GM10266 (cell line): ENCODE results near the gene MICA.
"Not testable (repeated sequence)": the region's sequence is repeated elsewhere in the genome, so short reads cannot be mapped to it uniquely, and the experiment has no call there.

Experiments
- DNase-seq: peaks from one replicate; pipeline ENCODE4 v3.0.0; 2012; ENCODE audit errors: extremely low spot score
- TF ChIP-seq, protein P1 (sequence below): IDR thresholded peaks from 2 replicates; pipeline ENCODE4 v1.5.1; 2012; ENCODE audit warnings: mild to moderate bottlenecking, low read depth; ENCODE audit not compliant: control insufficient read depth, insufficient read depth; ENCODE audit errors: missing control alignments

Gene MICA

GRCh38 chr6:31395832-31396231 is 7.6 kb upstream of the MICA start:
- TF ChIP-seq, protein P1, sequence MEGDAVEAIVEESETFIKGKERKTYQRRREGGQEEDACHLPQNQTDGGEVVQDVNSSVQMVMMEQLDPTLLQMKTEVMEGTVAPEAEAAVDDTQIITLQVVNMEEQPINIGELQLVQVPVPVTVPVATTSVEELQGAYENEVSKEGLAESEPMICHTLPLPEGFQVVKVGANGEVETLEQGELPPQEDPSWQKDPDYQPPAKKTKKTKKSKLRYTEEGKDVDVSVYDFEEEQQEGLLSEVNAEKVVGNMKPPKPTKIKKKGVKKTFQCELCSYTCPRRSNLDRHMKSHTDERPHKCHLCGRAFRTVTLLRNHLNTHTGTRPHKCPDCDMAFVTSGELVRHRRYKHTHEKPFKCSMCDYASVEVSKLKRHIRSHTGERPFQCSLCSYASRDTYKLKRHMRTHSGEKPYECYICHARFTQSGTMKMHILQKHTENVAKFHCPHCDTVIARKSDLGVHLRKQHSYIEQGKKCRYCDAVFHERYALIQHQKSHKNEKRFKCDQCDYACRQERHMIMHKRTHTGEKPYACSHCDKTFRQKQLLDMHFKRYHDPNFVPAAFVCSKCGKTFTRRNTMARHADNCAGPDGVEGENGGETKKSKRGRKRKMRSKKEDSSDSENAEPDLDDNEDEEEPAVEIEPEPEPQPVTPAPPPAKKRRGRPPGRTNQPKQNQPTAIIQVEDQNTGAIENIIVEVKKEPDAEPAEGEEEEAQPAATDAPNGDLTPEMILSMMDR: no peak
- no peak for DNase-seq

DNA sequence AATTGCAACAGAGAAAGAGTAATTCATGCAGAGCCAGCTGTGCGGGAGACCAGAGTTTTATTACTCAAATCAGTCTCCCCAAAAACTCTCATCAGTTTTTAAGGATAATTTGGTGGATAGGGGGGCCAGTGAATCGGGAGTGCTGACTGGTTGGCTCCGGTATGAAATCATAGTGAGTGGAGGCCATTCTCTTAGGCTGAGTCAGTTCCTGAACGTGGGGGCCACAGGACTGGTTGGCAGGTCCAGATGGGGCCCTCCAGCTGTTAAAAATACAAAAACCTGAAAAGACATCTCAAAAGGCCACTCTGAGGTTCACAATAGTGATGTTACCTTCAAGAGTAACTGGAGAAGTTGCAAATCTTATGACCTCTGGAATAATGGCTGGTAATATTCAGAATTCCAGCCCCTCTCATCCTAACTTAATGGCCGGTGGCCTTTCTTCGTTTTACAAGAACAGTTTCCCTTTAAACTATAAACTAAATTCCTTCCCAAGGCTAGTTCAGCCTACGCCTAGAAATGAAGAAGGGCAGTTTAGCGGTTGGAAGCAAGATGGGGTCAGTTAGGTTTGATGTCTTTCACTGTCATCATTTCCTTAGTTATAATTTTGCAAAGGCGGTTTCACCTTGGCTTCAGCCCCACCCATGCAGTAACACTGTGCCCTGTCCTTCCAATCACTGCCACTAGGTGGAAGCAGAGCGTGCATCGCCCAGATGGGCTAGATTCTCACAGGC is 6.8 kb upstream of the MICA start:
- peak; percentile 69 for DNase-seq
- TF ChIP-seq, protein P1: peak; percentile 84

- DNase-seq: not testable (repeated sequence)
These were observed 6.3 kb upstream of the MICA start for GRCh38 chr6:31397153-31397499.

- DNase-seq: no peak
- TF ChIP-seq, protein P1: no peak
These were observed 5.4 kb upstream of the MICA start for GRCh38 chr6:31397901-31398525.

DNA sequence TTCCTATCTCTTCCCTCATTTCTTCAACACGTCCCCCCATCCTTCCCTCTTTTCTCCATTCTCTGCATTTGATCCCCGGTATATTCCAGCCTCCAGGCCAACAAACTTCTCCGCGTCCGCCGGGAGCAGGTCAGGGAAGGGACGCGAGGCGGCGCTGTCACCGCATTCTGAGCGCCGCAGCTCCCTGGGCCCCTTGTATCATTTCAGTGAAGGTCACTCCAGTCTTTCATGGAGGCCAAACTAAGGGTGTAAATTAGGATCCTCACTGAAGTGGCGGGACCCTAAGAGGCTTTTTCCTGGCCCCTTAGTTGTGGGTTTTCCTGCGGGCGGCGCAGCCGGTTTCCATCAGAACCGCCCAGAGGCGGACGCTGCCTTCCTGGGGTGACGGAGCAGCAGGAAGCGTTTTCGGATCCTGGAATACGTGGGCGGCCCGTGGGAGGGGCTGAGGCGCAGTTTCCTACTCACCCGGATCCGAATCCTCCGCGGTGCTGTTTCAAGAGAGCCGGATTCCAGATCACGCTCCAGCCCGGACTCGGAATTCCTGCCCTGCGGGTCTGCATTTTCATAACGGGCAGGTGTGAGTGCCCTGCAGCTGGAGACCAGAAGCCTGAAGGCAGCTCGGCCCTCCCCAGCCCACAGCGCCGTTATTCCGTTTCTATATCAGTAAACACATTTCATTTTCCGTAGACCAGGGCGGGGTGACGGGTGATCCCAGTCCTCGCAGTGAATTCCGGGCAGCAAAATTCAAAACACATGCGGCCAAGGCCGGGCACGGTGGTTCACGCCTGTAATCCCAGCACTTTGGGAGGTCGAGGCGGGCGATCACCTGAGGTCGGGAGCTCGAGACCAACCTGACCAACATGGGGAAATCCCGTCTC is 3.6 kb upstream of the MICA start:
- peak; percentile 72 for DNase-seq

DNA sequence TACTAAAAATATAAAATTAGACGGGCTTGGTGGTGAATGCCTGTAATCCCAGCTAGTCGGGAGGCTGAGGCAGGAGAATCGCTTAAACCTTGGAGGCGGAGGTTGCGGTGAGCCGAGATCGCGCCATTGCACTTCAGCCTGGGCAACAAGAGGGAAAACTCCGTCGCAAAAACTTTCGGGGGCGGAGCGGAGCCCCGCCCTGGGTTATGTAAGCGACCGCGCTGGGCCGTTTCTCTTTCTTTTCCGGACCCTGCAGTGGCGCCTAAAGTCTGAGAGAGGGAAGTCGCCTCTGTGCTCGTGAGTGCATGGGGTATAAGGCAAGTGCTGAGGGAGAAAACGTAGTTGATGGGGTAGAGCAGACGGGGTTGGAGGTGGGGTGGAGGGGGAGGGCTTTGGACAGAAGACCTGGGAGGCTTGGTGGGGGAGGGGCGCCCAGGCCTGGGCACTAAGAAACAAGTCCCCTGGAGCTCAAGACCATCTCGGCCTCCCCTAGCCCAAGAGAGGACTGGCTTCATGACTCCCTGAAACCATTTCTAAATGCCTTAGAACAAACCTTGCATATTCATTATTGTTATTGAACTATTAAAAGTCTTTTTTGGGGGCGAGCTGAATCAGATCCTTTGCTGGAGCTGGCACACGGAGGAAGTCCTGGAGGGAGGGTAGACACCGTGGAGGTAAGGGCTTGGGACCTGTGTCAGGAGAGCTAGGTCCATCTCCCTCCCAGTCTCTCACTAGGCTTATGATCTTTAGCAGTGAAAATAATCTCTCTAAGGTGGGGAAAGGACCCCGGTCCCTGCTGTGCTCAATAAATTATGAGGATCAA is 2.7 kb upstream of the MICA start:
- TF ChIP-seq, protein P1: no peak
- peak; percentile 69 for DNase-seq

More for the DNA sequence above, 3.6 kb upstream of the MICA start:
- TF ChIP-seq, protein P1: peak; percentile 90

DNA sequence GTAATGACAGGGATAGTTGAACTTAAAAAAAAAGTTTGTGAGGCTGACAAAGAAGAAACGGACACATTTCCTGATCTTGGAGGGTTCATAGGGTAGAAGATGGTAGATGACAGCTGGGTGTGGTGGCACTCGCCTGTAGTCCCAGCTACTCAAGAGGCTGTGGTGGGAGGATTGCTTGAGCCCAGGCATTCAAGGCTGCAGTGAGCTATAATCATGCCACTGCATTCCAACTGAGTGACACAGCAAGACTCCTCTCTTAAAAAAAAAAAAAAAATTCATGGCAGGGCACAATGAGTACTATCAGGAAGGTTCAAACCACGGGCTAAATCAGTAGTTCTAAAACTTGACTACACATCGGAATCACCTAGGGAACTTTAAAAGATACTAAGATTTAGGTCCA is 2.0 kb upstream of the MICA start:
- TF ChIP-seq, protein P1: no peak
- DNase-seq: no peak
